ENCODE measurements around the gene TMEM125.

TMEM125 gene

GRCh38 chr1:43252225-43252624 lies 17.6 kb upstream of the TMEM125 start:
- Histone ChIP-seq H3K36me3 (no peaks in the 10 kb centered on the region), H3K9me3 (no peaks in the 10 kb centered on the region), H3K4me1 (no peaks in the 10 kb centered on the region), H3K4me3 (ENCODE audit: low read depth, low read length) (no peak overlapping the region), H3K27me3 (no peaks in the 10 kb centered on the region)
- TF ChIP-seq CTCF (IDR thresholded peaks at IDR 0.05; ENCODE audit: low read depth, low read length), result no peak
- DNase-seq, result no peak

GRCh38 chr1:43253173-43253572 lies 16.6 kb upstream of the TMEM125 start:
- no peaks in the 10 kb centered on the region for H3K36me3 ChIP-seq
- no peaks in the 10 kb centered on the region for H3K27me3 ChIP-seq
- no peaks in the 10 kb centered on the region for H3K4me1 ChIP-seq
- H3K9me3 ChIP-seq, result no peaks in the 10 kb centered on the region
- no peak overlapping the region for H3K4me3 ChIP-seq (ENCODE audit: low read depth, low read length)
- no peak for DNase-seq
- no peak for TF ChIP-seq CTCF (IDR thresholded peaks at IDR 0.05; ENCODE audit: low read depth, low read length)

GRCh38 chr1:43253876-43254275 lies 15.9 kb upstream of the TMEM125 start:
- no peaks in the 10 kb centered on the region for H3K36me3 ChIP-seq
- TF ChIP-seq CTCF (IDR thresholded peaks at IDR 0.05; ENCODE audit: low read depth, low read length), result no peak
- no peaks in the 10 kb centered on the region for H3K9me3 ChIP-seq
- no peaks in the 10 kb centered on the region for H3K27me3 ChIP-seq
- DNase-seq, result no peak
- no peak overlapping the region for H3K4me3 ChIP-seq (ENCODE audit: low read depth, low read length)
- H3K4me1 ChIP-seq, result no peaks in the 10 kb centered on the region

GRCh38 chr1:43255438-43256210 lies 14.2 kb upstream of the TMEM125 start:
- DNase-seq, result no peak
- Histone ChIP-seq H3K27me3 (no peaks in the 10 kb centered on the region), H3K36me3 (no peaks in the 10 kb centered on the region), H3K9me3 (no peaks in the 10 kb centered on the region), H3K4me3 (ENCODE audit: low read depth, low read length) (no peak overlapping the region), H3K4me1 (no peaks in the 10 kb centered on the region)
- TF ChIP-seq CTCF (IDR thresholded peaks at IDR 0.05; ENCODE audit: low read depth, low read length), result no peak

GRCh38 chr1:43256675-43257570 lies 12.9 kb upstream of the TMEM125 start:
- TF ChIP-seq CTCF (IDR thresholded peaks at IDR 0.05; ENCODE audit: low read depth, low read length), result no peak
- H3K9me3 ChIP-seq, result no peaks in the 10 kb centered on the region
- H3K27me3 ChIP-seq, result no peaks in the 10 kb centered on the region
- no peak for DNase-seq
- no peaks in the 10 kb centered on the region for H3K36me3 ChIP-seq
- no peaks in the 10 kb centered on the region for H3K4me1 ChIP-seq
- no peak overlapping the region for H3K4me3 ChIP-seq (ENCODE audit: low read depth, low read length)

GRCh38 chr1:43258370-43258769 lies 11.4 kb upstream of the TMEM125 start:
- no peak for DNase-seq
- H3K36me3 ChIP-seq, result no peaks in the 10 kb centered on the region
- no peaks in the 10 kb centered on the region for H3K4me1 ChIP-seq
- no peaks in the 10 kb centered on the region for H3K9me3 ChIP-seq
- no peak for TF ChIP-seq CTCF (IDR thresholded peaks at IDR 0.05; ENCODE audit: low read depth, low read length)
- no peak overlapping the region for H3K4me3 ChIP-seq (ENCODE audit: low read depth, low read length)
- H3K27me3 ChIP-seq, result no peaks in the 10 kb centered on the region

All from BE2C (cell line).